NCI-H345 (cell line): ENCODE measurements around the gene PRXL2A.
A peak's percentile ranks its signal among the peaks of the same experiment; 100 is the strongest.

ENCODE experiments used
- DNase-seq: peaks from one replicate; lab custom pipeline; 2025; lab: John Stamatoyannopoulos, UW

PRXL2A gene

GRCh38 chr10:80461208-80462183 is 53.1 kb downstream of the PRXL2A start:
- peak; percentile 19 for DNase-seq

- DNase-seq = no peak
Measured at GRCh38 chr10:80462299-80462980, 54.1 kb downstream of the PRXL2A start.

GRCh38 chr10:80462981-80463741 is 54.8 kb downstream of the PRXL2A start:
- DNase-seq = peak; percentile 16

GRCh38 chr10:80463868-80464267 is 55.5 kb downstream of the PRXL2A start:
- DNase-seq = no peak

- peak; percentile 62 for DNase-seq
Measured at GRCh38 chr10:80464557-80465450, 56.5 kb downstream of the PRXL2A start.

- DNase-seq = peak; percentile 40
Measured at GRCh38 chr10:80465451-80465835, 57.1 kb downstream of the PRXL2A start.

- DNase-seq = no peak
Measured at GRCh38 chr10:80465839-80466590, 57.7 kb downstream of the PRXL2A start.

GRCh38 chr10:80466724-80467326 is 58.5 kb downstream of the PRXL2A start:
- no peak for DNase-seq

- DNase-seq = no peak
Measured at GRCh38 chr10:80468002-80468401, 59.7 kb downstream of the PRXL2A start.

GRCh38 chr10:80468806-80469421 is 60.6 kb downstream of the PRXL2A start:
- no peak for DNase-seq

- DNase-seq = no peak
Measured at GRCh38 chr10:80470266-80470665, 61.9 kb downstream of the PRXL2A start.

- no peak for DNase-seq
Measured at GRCh38 chr10:80471001-80471400, 62.6 kb downstream of the PRXL2A start.

GRCh38 chr10:80471715-80472233 is 63.4 kb downstream of the PRXL2A start:
- peak; percentile 44 for DNase-seq

- DNase-seq = no peak
Measured at GRCh38 chr10:80472234-80473095, 64.1 kb downstream of the PRXL2A start.

GRCh38 chr10:80473096-80473657 is 64.8 kb downstream of the PRXL2A start:
- DNase-seq = no peak

- no peak for DNase-seq
Measured at GRCh38 chr10:80473692-80474596, 65.6 kb downstream of the PRXL2A start.

- no peak for DNase-seq
Measured at GRCh38 chr10:80474597-80474910, 66.2 kb downstream of the PRXL2A start.
